ENCODE results near the gene ENG. TPM values are rescaled to one million over a fixed set of nuclear protein-coding genes. Genes with fewer than 3 reads are reported as not detected.

Gene ENG
- total RNA-seq, 2 experiments from 2014 or later, result 17.2 to 17.3 TPM

DNA sequence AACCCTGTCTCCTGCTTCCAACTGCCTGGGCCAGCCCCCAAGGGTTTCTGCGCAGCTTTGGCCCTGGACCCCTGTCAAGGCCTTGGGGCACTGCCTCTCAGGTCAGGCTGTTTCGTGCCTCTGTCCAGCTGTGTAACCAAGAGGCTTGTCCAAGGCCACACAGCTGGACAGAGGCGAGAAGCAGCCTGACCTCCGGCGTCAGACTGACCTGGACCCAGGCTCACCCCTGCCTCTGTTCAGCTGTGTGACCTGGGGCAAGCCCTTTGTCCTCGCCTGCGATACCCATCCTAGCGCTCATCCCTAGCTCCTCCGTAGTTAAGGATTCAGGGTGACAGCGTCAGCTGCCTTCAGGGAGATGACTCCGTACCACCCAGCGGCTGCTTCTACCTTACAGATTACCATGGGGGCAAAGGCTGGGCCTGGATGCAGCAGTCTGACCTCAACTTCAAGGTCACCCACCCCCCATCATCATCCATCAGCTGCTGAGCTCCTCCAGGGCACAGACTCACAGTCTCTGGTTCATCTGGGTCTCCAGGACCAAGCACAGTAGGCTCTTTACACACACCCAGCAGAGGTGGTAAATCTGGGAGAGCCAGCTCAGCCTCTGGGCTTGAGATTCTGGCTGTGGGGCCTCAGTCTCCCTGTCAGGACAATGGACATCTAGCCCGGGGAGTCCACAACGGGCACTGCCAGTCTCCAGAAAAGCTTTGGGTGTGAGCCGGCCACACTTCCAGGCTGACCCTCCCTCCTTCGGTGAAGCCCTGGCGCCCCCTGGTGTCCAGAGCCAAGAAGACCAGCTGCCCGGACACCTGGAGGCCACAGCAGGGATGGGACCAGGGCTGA, 15.1 kb upstream of the ENG start:
- Mint-ChIP-seq H3K27ac (no peak overlapping the region), H3K36me3 (ENCODE audit: low read depth) (peaks cover 16% of the 10 kb centered on the region), H3K4me3 (no peak overlapping the region), H3K27me3 (no peaks in the 10 kb centered on the region), H3K4me1 (peaks cover 17% of the 10 kb centered on the region), H3K9me3 (no peaks in the 10 kb centered on the region)
- ChIA-PET CTCF (interaction anchor here (0.5 to 3.0 kb wide), 58 partner anchors 9 to 1562 kb away, joined by 3 to 19 read pairs (median 4); partner anchors contain the start of genes CDK9, ENG, PIP5KL1 and PTRH1), POLR2A (no interaction called here)
- peak; percentile 84 for DNase-seq

GRCh38 chr9:127868278-127868902, 13.9 kb upstream of the ENG start:
- CTCF ChIA-PET, result interaction anchor here (0.7 to 3.0 kb wide), 12 partner anchors 8 to 671 kb away, joined by 3 to 19 read pairs (median 8); partner anchors contain the start of genes ENG and TOR2A
- H3K4me3 Mint-ChIP-seq, result no peak overlapping the region
- POLR2A ChIA-PET, result no interaction called here

DNA sequence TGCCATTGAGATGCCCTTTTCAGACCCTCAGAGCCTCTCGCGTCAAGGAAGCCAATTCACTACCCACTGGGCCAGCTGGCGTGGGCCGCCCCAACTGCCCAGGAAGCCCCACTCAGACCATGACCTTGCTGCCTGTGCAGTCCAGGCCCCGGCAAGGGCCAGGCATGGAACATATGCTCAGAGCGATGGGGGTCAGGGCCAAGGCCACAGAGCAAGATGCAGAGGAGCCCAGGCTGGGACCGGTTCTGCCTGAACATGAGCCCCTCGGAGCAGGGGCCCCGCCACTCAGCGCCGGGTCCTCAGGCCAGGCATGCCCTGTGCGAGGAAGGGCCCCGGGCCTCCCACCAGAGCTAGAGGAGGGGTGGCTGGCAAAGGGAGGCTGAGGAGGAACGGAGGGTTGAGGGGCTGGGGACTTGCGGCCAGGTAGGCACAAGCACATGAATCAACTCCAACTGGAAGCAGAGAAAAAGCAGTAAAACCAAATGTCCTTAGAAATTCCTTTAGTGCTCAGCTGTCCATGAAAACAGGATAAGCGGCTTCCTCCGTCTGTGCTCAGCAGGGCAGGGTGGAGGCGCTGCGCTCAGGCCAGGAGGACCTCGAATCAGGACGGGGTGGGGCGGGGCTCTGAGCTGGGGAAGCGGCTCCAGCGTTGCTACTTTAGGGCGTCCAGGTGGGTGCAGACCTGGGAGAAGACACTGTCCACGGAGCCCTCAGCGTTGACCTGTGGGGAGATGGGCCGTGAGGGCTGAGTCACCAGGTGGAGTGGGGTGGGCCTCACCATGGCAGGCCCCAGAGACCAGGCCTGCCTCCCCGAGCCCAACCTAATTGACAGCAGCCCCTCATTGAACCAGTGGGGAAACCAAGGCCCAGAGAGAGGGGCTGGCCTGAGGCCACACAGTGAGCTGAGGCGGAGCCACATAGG, 13.2 kb upstream of the ENG start:
- Mint-ChIP-seq H3K36me3 (ENCODE audit: low read depth) (peaks cover 16% of the 10 kb centered on the region), H3K9me3 (no peaks in the 10 kb centered on the region), H3K27me3 (no peaks in the 10 kb centered on the region), H3K27ac (no peak overlapping the region), H3K4me3 (no peak overlapping the region), H3K4me1 (peaks cover 25% of the 10 kb centered on the region)
- ChIA-PET POLR2A (no interaction called here), CTCF (interaction anchor here (1.9 to 2.7 kb wide), 2 partner anchors 104 to 133 kb away, joined by 4 to 8 read pairs; partner anchors contain the start of gene TOR2A)
- no peak for DNase-seq

More at GRCh38 chr9:127868278-127868902, 13.9 kb upstream of the ENG start:
- H3K36me3 Mint-ChIP-seq (ENCODE audit: low read depth), result peaks cover 16% of the 10 kb centered on the region
- no peak overlapping the region for H3K27ac Mint-ChIP-seq
- no peak for DNase-seq
- no peaks in the 10 kb centered on the region for H3K27me3 Mint-ChIP-seq
- peaks cover 18% of the 10 kb centered on the region for H3K4me1 Mint-ChIP-seq
- no peaks in the 10 kb centered on the region for H3K9me3 Mint-ChIP-seq

DNA sequence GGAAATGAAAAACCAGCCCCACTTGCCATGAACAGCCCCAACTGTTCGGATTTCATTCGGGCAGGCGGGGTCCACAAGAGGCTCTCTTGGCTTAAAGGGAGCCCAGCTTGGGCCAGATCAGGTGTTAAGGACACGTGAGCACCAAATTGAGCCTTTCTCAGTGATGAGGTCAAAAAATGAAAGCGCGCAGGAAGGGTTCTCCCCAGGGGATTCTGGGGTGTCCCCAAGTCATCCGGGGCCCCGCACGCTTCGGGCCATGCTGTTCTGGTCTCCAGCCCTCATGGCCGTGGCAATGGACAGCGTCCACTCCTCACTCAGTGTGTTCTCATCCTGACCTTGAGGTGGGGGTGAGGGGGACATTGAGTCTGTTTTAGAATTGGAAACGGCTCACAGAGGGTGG, 12.1 kb upstream of the ENG start:
- POLR2A ChIA-PET, result no interaction called here

GRCh38 chr9:127865645-127866464, 11.4 kb upstream of the ENG start:
- DNase-seq, result peak; percentile 39
- ChIA-PET CTCF (interaction anchor here (0.6 to 3.2 kb wide), 6 partner anchors 13 to 151 kb away, joined by 3 to 9 read pairs (median 3); partner anchors contain the start of gene TOR2A), POLR2A (interaction anchor here (0.7 kb wide), 1 partner anchor 10 kb away, joined by 3 read pairs; no protein-coding TSS in a partner anchor)
- Mint-ChIP-seq H3K27me3 (no peaks in the 10 kb centered on the region), H3K9me3 (no peaks in the 10 kb centered on the region), H3K27ac (peak overlapping the region; percentile 21), H3K4me3 (no peak overlapping the region), H3K36me3 (ENCODE audit: low read depth) (peaks cover 16% of the 10 kb centered on the region), H3K4me1 (peaks cover 41% of the 10 kb centered on the region)

More for the DNA sequence above, 12.1 kb upstream of the ENG start:
- peaks cover 36% of the 10 kb centered on the region for H3K4me1 Mint-ChIP-seq
- H3K4me3 Mint-ChIP-seq, result no peak overlapping the region
- H3K9me3 Mint-ChIP-seq, result no peaks in the 10 kb centered on the region
- H3K27ac Mint-ChIP-seq, result no peak overlapping the region
- CTCF ChIA-PET, result interaction anchor here (0.6 to 1.9 kb wide), 3 partner anchors 28 to 151 kb away, joined by 3 to 4 read pairs (median 3); partner anchors contain the start of gene TOR2A
- peaks cover 16% of the 10 kb centered on the region for H3K36me3 Mint-ChIP-seq (ENCODE audit: low read depth)
- no peaks in the 10 kb centered on the region for H3K27me3 Mint-ChIP-seq
- no peak for DNase-seq

DNA sequence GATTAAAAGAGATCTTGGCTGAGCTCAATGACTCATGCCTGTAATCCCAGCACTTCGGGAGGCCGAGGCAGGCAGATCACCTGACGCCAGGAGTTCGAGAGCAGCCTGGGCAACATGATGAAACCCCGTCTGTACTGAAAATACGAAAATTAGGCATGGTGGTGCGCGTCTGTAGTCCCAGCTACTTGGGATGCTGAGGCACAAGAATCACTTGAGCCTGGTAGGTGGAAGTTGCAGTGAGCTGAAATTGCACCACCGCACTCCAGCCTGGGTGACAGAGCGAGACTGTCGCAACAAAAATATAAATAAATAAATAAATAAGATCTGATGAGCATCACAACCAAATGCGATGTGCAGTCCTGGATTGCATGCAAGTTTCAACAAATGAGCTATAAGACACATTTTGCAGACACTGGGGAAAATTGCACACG, 8.7 kb upstream of the ENG start:
- Mint-ChIP-seq H3K36me3 (ENCODE audit: low read depth) (peaks cover 16% of the 10 kb centered on the region), H3K4me1 (peaks cover 50% of the 10 kb centered on the region), H3K9me3 (no peaks in the 10 kb centered on the region), H3K27ac (peak overlapping the region; percentile 93), H3K4me3 (no peak overlapping the region), H3K27me3 (peaks cover 2% of the 10 kb centered on the region)
- ChIA-PET CTCF (interaction anchor here (1.3 to 4.8 kb wide), 6 partner anchors 7 to 129 kb away, joined by 3 to 16 read pairs (median 6); partner anchors contain the start of gene TOR2A), POLR2A (no interaction called here)
- no peak for DNase-seq

GRCh38 chr9:127862075-127863011, 7.9 kb upstream of the ENG start:
- Mint-ChIP-seq H3K4me3 (peak overlapping the region; percentile 25), H3K36me3 (ENCODE audit: low read depth) (peaks cover 10% of the 10 kb centered on the region), H3K9me3 (no peaks in the 10 kb centered on the region), H3K27ac (peak overlapping the region; percentile 93), H3K27me3 (peaks cover 2% of the 10 kb centered on the region), H3K4me1 (peaks cover 50% of the 10 kb centered on the region)
- POLR2A ChIA-PET, result interaction anchor here (0.6 kb wide), 1 partner anchor 17 kb away, joined by 4 read pairs; no protein-coding TSS in a partner anchor
- DNase-seq, result peak; percentile 53
- CTCF ChIA-PET, result interaction anchor here (0.8 to 4.8 kb wide), 8 partner anchors 8 to 128 kb away, joined by 3 to 16 read pairs (median 4); partner anchors contain the start of gene TOR2A

- no peaks in the 10 kb centered on the region for H3K9me3 Mint-ChIP-seq
- POLR2A ChIA-PET, result no interaction called here
- peaks cover 49% of the 10 kb centered on the region for H3K4me1 Mint-ChIP-seq
- H3K36me3 Mint-ChIP-seq (ENCODE audit: low read depth), result peaks cover 7% of the 10 kb centered on the region
- H3K27me3 Mint-ChIP-seq, result peaks cover 2% of the 10 kb centered on the region
- CTCF ChIA-PET, result interaction anchor here (0.6 to 4.8 kb wide), 4 partner anchors 9 to 314 kb away, joined by 3 to 16 read pairs (median 3); no protein-coding TSS in a partner anchor
- no peak overlapping the region for H3K4me3 Mint-ChIP-seq
- H3K27ac Mint-ChIP-seq, result peak overlapping the region; percentile 70
- no peak for DNase-seq
Observed at GRCh38 chr9:127860779-127861178, 6.3 kb upstream of the ENG start.

DNA sequence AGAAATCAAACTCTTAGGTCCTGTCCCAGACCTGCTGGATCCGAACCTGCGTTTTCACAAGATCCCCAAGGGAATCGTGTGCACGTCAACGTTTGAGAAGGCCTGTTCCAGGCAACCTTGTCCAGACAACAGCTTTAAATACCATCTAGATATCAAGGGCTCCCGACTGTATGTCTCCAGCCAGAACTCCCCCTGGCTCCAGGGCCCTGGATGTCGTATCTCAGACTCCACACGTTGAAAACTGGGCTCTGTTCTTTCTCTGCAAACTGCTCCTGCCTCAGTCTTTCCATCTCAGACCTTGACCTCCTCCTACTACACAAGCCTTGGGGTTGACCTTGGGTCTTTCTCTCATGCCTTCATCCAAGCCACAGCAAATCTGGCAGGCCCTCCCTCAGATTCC, 5.8 kb upstream of the ENG start:
- Mint-ChIP-seq H3K27me3 (peaks cover 2% of the 10 kb centered on the region), H3K9me3 (no peaks in the 10 kb centered on the region), H3K36me3 (ENCODE audit: low read depth) (peaks cover 5% of the 10 kb centered on the region), H3K27ac (no peak overlapping the region), H3K4me1 (peaks cover 47% of the 10 kb centered on the region), H3K4me3 (no peak overlapping the region)
- CTCF ChIA-PET, result interaction anchor here (0.6 to 4.8 kb wide), 3 partner anchors 10 to 315 kb away, joined by 3 to 16 read pairs (median 3); no protein-coding TSS in a partner anchor
- POLR2A ChIA-PET, result no interaction called here
- DNase-seq, result no peak

DNA sequence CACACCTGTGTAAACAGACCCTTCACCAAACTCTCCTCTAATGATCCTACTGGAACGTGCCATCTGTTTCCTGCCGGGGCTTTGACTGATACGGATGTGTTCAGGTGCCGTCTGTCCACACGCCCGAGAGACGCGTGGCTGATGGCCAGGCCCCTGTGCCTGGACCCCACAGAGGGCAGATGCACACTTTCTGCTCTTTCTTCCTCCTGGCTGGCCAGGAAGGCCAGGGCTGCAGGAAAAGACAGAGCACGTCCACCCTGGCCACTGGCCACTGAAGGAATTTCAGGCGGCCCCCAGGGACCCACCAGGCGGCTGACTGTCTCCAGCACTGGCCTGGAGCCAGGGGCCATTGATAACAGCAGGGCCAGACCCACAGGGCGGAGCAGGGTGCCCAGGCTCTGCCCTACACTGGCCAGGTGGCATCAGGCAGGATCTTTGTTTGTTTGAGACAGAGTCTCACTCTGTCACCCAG, 3.6 kb upstream of the ENG start:
- no peaks in the 10 kb centered on the region for H3K36me3 Mint-ChIP-seq (ENCODE audit: low read depth)
- no peak overlapping the region for H3K4me3 Mint-ChIP-seq
- H3K27ac Mint-ChIP-seq, result no peak overlapping the region
- H3K9me3 Mint-ChIP-seq, result no peaks in the 10 kb centered on the region
- CTCF ChIA-PET, result interaction anchor here (1.3 kb wide), 1 partner anchor 11 kb away, joined by 4 read pairs; no protein-coding TSS in a partner anchor
- DNase-seq, result no peak
- POLR2A ChIA-PET, result no interaction called here
- H3K4me1 Mint-ChIP-seq, result peaks cover 49% of the 10 kb centered on the region
- peaks cover 2% of the 10 kb centered on the region for H3K27me3 Mint-ChIP-seq
